ENCODE data around the gene RUNDC3A. TPM values are rescaled to one million over a fixed set of nuclear protein-coding genes. Genes with fewer than 3 reads are reported as not detected.
A peak's percentile ranks its signal among the peaks of the same experiment; 100 is the strongest.

RUNDC3A gene
- total and polyA plus RNA-seq, 12 donors: 1.6 to 133 (median 11.9) TPM

DNA sequence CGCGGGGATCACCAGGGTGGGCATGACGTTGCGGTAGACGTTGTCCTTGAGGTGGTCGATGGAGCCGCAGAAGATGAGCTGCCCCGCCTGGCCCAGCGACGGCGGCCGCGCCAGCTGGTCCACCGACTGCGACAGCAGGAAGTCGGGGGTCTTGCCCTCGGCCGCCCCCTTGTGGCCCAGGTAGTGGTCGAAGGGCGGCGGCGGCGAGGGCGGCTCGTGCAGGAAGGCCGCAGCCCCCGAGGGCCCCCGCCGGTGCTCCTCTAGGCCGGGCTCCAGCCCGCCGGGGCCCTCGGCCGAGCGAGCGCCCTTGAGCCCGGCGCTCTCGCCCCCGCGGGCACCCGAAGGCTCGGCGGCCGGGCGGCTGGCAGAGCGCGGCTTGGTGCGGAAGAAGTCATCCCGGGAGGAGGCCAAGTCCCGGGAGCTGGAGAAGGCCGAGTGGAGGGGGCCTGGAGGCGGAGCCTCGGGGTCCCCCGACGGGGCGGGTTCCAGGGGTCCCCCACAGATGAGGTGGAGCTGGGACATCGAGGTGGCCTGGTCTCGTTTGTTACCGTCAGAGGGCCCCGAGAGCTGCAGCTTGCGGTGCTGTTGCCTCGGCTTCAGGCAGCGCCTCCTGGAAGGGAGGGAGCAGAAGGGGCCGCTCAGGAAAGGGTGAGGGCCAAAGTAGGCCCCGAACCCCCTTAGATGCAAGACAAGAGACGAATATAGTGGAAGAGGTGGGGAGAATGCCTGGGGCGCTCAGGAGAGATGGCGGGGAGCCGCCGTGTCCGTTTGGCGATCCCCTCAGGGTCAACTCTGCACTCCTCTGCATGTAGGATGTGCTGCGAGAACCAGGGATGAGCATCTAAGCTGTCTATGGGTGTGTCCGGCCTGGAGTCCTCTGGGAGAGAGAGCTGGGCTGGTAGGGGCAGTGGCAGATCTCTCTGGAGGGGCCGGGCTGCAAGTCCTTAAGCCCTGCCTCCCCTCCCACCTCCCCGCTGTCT is 46.5 kb downstream of the RUNDC3A start:
- peaks cover 0 to 32% of the 10 kb centered on the region in 2 donors for H3K36me3 ChIP-seq (replicated peaks in 1 of 2)
- peak overlapping the region in 1 of 4 donors; percentile 46 for H3K4me3 ChIP-seq
- intact Hi-C loops (cut with DNase I): loop anchor here in 1 of 2 donors (5.0 kb wide), 1 partner anchor 143 kb away; no protein-coding TSS in a partner anchor
- H3K27ac ChIP-seq: no peak overlapping the region
- H3K4me1 ChIP-seq (replicated peaks in 1 of 2): no peaks in the 10 kb centered on the region
- H3K27me3 ChIP-seq: no peaks in the 10 kb centered on the region
- TF ChIP-seq, protein P1, sequence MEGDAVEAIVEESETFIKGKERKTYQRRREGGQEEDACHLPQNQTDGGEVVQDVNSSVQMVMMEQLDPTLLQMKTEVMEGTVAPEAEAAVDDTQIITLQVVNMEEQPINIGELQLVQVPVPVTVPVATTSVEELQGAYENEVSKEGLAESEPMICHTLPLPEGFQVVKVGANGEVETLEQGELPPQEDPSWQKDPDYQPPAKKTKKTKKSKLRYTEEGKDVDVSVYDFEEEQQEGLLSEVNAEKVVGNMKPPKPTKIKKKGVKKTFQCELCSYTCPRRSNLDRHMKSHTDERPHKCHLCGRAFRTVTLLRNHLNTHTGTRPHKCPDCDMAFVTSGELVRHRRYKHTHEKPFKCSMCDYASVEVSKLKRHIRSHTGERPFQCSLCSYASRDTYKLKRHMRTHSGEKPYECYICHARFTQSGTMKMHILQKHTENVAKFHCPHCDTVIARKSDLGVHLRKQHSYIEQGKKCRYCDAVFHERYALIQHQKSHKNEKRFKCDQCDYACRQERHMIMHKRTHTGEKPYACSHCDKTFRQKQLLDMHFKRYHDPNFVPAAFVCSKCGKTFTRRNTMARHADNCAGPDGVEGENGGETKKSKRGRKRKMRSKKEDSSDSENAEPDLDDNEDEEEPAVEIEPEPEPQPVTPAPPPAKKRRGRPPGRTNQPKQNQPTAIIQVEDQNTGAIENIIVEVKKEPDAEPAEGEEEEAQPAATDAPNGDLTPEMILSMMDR (IDR thresholded peaks at IDR 0.05): peak in 3 of 6 experiments; percentile 31 to 51 (median 36)
- TF ChIP-seq POLR2A (IDR thresholded peaks at IDR 0.05): no peak
- WGBS, 4 donors: 41 to 81% (median 54%) methylated on average over 18 to 77 of the region's 77 CpGs
- H3K9me3 ChIP-seq (replicated peaks in 1 of 3): no peaks in the 10 kb centered on the region
- DNase-seq: peak in 3 of 7 donors; percentile 55 to 60 (median 56)

DNA sequence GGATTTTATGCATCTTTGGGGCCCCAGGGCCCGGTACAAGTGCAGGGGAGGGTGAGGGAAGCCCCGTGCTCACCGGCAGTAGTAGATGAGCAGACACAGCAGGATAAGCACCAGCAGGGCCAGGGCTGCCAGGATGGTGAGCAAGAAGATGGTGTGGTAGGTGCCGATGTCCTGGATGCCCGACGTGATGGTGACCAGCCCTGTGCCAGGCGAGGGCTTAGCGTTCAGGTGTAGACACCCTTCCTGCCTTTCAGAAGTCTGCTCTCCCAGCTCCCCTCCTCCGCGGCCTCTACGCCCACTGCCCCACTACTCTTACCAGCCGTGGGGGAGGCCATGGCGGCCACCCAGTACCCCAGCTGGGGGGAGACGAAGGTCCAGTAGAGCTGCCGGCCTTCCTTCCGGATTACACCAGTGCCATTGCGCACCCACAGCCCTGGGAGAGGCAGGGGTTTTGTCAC is 47.3 kb downstream of the RUNDC3A start:
- no peak for DNase-seq
- Histone ChIP-seq H3K27ac (no peak overlapping the region), H3K36me3 (replicated peaks in 1 of 2) (peaks cover 0 to 24% of the 10 kb centered on the region in 2 donors), H3K9me3 (replicated peaks in 1 of 3) (no peaks in the 10 kb centered on the region), H3K4me1 (replicated peaks in 1 of 2) (no peaks in the 10 kb centered on the region), H3K27me3 (no peaks in the 10 kb centered on the region), H3K4me3 (no peak overlapping the region)
- TF ChIP-seq POLR2A (IDR thresholded peaks at IDR 0.05): no peak
- TF ChIP-seq, protein P1 (IDR thresholded peaks at IDR 0.05): no peak
- WGBS, 4 donors: 89 to 93% (median 91%) methylated on average over 9 to 17 of the region's 17 CpGs
- intact Hi-C loops (cut with DNase I): no loop called here

GRCh38 chr17:44356241-44356640 is 47.8 kb downstream of the RUNDC3A start:
- Histone ChIP-seq H3K27ac (no peak overlapping the region), H3K36me3 (replicated peaks in 1 of 2) (peaks cover 0 to 19% of the 10 kb centered on the region in 2 donors), H3K4me3 (no peak overlapping the region), H3K4me1 (replicated peaks in 1 of 2) (no peaks in the 10 kb centered on the region), H3K27me3 (no peaks in the 10 kb centered on the region), H3K9me3 (replicated peaks in 1 of 3) (no peaks in the 10 kb centered on the region)
- TF ChIP-seq POLR2A (IDR thresholded peaks at IDR 0.05): no peak
- TF ChIP-seq, protein P1 (IDR thresholded peaks at IDR 0.05): no peak
- DNase-seq: no peak
- WGBS, 4 donors: 87 to 100% (median 89%) methylated on average over 1 to 11 of the region's 11 CpGs
- intact Hi-C loops (cut with DNase I): no loop called here

DNA sequence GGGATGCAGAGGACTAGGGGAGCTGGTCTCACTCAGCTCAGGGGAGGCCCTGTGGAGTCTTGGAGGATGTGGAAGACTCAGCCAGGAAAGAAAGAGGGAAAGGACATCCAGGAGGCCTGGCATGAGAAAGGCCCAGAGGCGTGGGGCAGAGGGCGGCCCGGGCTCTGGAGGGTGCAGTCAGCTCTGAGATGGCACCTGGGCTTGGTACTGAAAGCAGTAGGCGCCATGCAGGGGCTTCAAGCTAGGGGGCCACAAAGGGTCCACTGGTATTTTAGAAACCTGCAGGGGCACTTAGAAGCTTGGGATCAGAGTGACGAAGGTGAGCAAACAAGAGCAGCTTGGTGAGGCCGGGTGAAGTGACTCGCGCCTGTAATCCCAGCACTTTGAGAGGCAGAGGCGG is 49.7 kb downstream of the RUNDC3A start:
- Histone ChIP-seq H3K27me3 (no peaks in the 10 kb centered on the region), H3K36me3 (replicated peaks in 1 of 2) (peaks cover 0 to under 1% of the 10 kb centered on the region in 2 donors), H3K9me3 (replicated peaks in 1 of 3) (no peaks in the 10 kb centered on the region), H3K4me3 (no peak overlapping the region), H3K4me1 (replicated peaks in 1 of 2) (peaks cover 0 to 6% of the 10 kb centered on the region in 2 donors), H3K27ac (no peak overlapping the region)
- WGBS, 4 donors: 82 to 92% (median 87%) methylated on average over 9 of the region's 9 CpGs
- intact Hi-C loops (cut with DNase I): no loop called here
- no peak for TF ChIP-seq POLR2A (IDR thresholded peaks at IDR 0.05)
- TF ChIP-seq, protein P1 (IDR thresholded peaks at IDR 0.05): no peak
- DNase-seq: no peak
